Endodermal cell (in vitro differentiated cells): Measurements from ENCODE around the gene FAM227B. TPM values are rescaled to one million over a fixed set of nuclear protein-coding genes. Genes with fewer than 3 reads are reported as not detected.

Source experiments
- DNase-seq: peaks from one replicate; pipeline ENCODE4 v3.0.0-alpha.2; 2017
- H3K27ac ChIP-seq: 2 replicates; pipeline ENCODE4 v1.5.1; 2013; ENCODE audit warnings: mild to moderate bottlenecking, low read depth, low read length, moderate library complexity
- H3K27me3 ChIP-seq: 2 replicates; pipeline ENCODE4 v1.6.1; 2013; ENCODE audit warnings: mild to moderate bottlenecking, low read length, moderate library complexity; ENCODE audit not compliant: insufficient read depth, control insufficient read depth, poor library complexity, severe bottlenecking
- H3K36me3 ChIP-seq: 2 replicates; pipeline ENCODE4 v1.7.0; 2013; ENCODE audit warnings: mild to moderate bottlenecking, low read length, moderate library complexity; ENCODE audit not compliant: control insufficient read depth, insufficient read depth
- H3K4me1 ChIP-seq: one replicate; pipeline ENCODE4 v1.7.0; 2013; ENCODE audit warnings: low read length; ENCODE audit not compliant: control insufficient read depth, insufficient read depth
- H3K4me3 ChIP-seq: 2 replicates; pipeline ENCODE4 v1.5.1; 2013; ENCODE audit warnings: mild to moderate bottlenecking, low read length, moderate library complexity
- H3K9ac ChIP-seq: 2 replicates; pipeline ENCODE4 v1.6.1; 2013; ENCODE audit warnings: mild to moderate bottlenecking, low read length, moderate library complexity; ENCODE audit not compliant: poor library complexity, severe bottlenecking; ENCODE audit errors: extremely low read depth
- H3K9me3 ChIP-seq: 2 replicates; pipeline ENCODE4 v1.6.1; 2013; ENCODE audit warnings: mild to moderate bottlenecking, low read length, moderate library complexity; ENCODE audit not compliant: control insufficient read depth
- H3K27ac Mint-ChIP-seq: 2 replicates; pipeline ENCODE4 v1.8.0; 2020; ENCODE audit warnings: mixed read lengths
- H3K27me3 Mint-ChIP-seq: 2 replicates; pipeline ENCODE4 v1.8.0; 2021; ENCODE audit warnings: mild to moderate bottlenecking, mixed read lengths; ENCODE audit not compliant: insufficient read depth
- H3K36me3 Mint-ChIP-seq: 2 replicates; pipeline ENCODE4 v1.8.0; 2020; ENCODE audit warnings: low read depth, mixed read lengths
- H3K4me1 Mint-ChIP-seq: 2 replicates; pipeline ENCODE4 v1.8.0; 2020; ENCODE audit warnings: mixed read lengths
- H3K4me3 Mint-ChIP-seq: 2 replicates; pipeline ENCODE4 v1.8.0; 2020; ENCODE audit warnings: mild to moderate bottlenecking, moderate library complexity, mixed read lengths
- H3K9me3 Mint-ChIP-seq: 2 replicates; pipeline ENCODE4 v1.8.0; 2020; ENCODE audit warnings: mild to moderate bottlenecking, mixed read lengths
- CTCF ChIP-seq: fragments of 200-600 bp; sonication (generic); conservative IDR thresholded peaks from 2 replicates; pipeline ENCODE4 v1.5.0; 2021; ENCODE audit warnings: antibody characterized with exemption, mild to moderate bottlenecking
- WGBS, 2 experiments: methylation state at CpG; one replicate each; pipeline versions ENCODE4 v1.1.5 to v1.1.7; 2013; ENCODE audit warnings: missing lambda C conversion rate in 2 of 2, mixed read lengths in 1 of 2; ENCODE audit not compliant: insufficient coverage in 1 of 2, insufficient read length in 1 of 2; 5-methylcytosine and 5-hydroxymethylcytosine counted together
- total RNA-seq, 2 donors: library from RNA; stranded (reverse); fragmentation: NEBNext Ultra II Directional in 1 of 2; extraction: Animal tissue kit (Norgen Biotek cat#: 25700) in 1 of 2; gene quantifications; 2 replicates in 1 of 2; 3 replicates in 1 of 2; pipeline ENCODE4 v1.2.1, GENCODE V29; 2021

Gene FAM227B
- total RNA-seq, 2 donors from 2014 or later = 7.5 to 8.5 TPM

DNA sequence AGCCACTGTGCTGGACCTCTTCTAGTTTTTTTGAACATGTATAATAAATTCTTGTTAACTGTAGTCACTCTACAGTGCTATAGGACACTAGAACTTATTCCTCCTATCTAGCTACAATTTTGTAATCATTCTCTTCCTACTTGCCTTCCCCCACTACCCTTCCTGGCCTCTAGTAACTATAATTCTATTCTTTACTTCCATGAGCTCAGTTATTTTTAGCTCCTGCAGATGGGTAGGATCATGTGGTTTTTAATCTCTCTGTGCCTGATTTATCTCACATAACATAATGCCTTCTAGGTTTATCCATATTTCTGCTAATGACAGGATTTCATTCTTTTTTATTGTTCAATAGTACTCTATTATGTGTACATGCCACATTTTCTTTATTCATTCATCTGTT lies 310.7 kb downstream of the FAM227B start:
- Histone ChIP-seq H3K4me1 (no peaks in the 10 kb centered on the region), H3K27me3 (no peaks in the 10 kb centered on the region), H3K9me3 (no peaks in the 10 kb centered on the region), H3K4me3 (no peak overlapping the region), H3K9ac (no peak overlapping the region), H3K36me3 (no peaks in the 10 kb centered on the region), H3K27ac (no peak overlapping the region)
- DNase-seq = no peak
- peaks cover 6% of the 10 kb centered on the region for H3K36me3 Mint-ChIP-seq
- H3K9me3 Mint-ChIP-seq = no peaks in the 10 kb centered on the region
- no peak overlapping the region for H3K27ac Mint-ChIP-seq
- H3K4me3 Mint-ChIP-seq = no peak overlapping the region
- H3K27me3 Mint-ChIP-seq = no peaks in the 10 kb centered on the region
- peaks cover 5% of the 10 kb centered on the region for H3K4me1 Mint-ChIP-seq
- no peak for TF ChIP-seq CTCF

- Mint-ChIP-seq H3K36me3 (peaks cover 13% of the 10 kb centered on the region), H3K27ac (no peak overlapping the region), H3K4me1 (peaks cover 5% of the 10 kb centered on the region), H3K9me3 (no peaks in the 10 kb centered on the region), H3K4me3 (no peak overlapping the region), H3K27me3 (no peaks in the 10 kb centered on the region)
- Histone ChIP-seq H3K9me3 (no peaks in the 10 kb centered on the region), H3K27me3 (no peaks in the 10 kb centered on the region), H3K4me3 (no peak overlapping the region), H3K9ac (no peak overlapping the region), H3K36me3 (no peaks in the 10 kb centered on the region), H3K4me1 (no peaks in the 10 kb centered on the region), H3K27ac (no peak overlapping the region)
- WGBS, 2 experiments = 85 to 86% methylated on average over 2 of the region's 2 CpGs
- DNase-seq = no peak
- TF ChIP-seq CTCF = no peak
Measured at GRCh38 chr15:49308686-49309085, 311.9 kb downstream of the FAM227B start.

GRCh38 chr15:49306551-49306950 lies 314.1 kb downstream of the FAM227B start:
- 92% methylated on average over 1 of the region's 1 CpG; no CpG with 5 or more reads in 1 of the 2 experiments for WGBS, 2 experiments
- H3K9me3 ChIP-seq = no peaks in the 10 kb centered on the region
- TF ChIP-seq CTCF = no peak
- H3K4me3 ChIP-seq = no peak overlapping the region
- no peaks in the 10 kb centered on the region for H3K36me3 ChIP-seq
- Mint-ChIP-seq H3K4me1 (peaks cover 5% of the 10 kb centered on the region), H3K4me3 (no peak overlapping the region), H3K27me3 (no peaks in the 10 kb centered on the region), H3K27ac (no peak overlapping the region), H3K36me3 (peaks cover 13% of the 10 kb centered on the region), H3K9me3 (no peaks in the 10 kb centered on the region)
- no peaks in the 10 kb centered on the region for H3K27me3 ChIP-seq
- H3K4me1 ChIP-seq = no peaks in the 10 kb centered on the region
- DNase-seq = no peak
- H3K27ac ChIP-seq = no peak overlapping the region
- H3K9ac ChIP-seq = no peak overlapping the region
